K562 (cell line): Measurements from ENCODE around the gene SYT1. TPM values are rescaled to one million over a fixed set of nuclear protein-coding genes. Genes with fewer than 3 reads are reported as not detected.

ENCODE experiments used
- SIN3B ChIP-seq: fragments of 450-650 bp; IDR thresholded peaks from 2 replicates; pipeline ENCODE4 v1.6.1; 2017; ENCODE audit warnings: low read depth, mild to moderate bottlenecking, moderate library complexity
- polyA plus RNA-seq, 8 experiments: library from polyadenylated mRNA; depleted of rRNA in 4 of 8; stranded (reverse) in 5 of 8; unstranded in 3 of 8; fragments of >200 nt; fragmentation: Nextera tagmentation in 2 of 8; fragmentation: Illumina TruSeq in 1 of 8; extraction: Ambion mirVana in 2 of 8; extraction: Trizol in 1 of 8; gene quantifications; 2 replicates each; pipeline versions ENCODE4 v1.2.1 to v1.2.3, GENCODE V29; 2011 to 2014; ENCODE audit warnings: inconsistent platforms in 1 of 8, missing spikeins in 1 of 8
- total RNA-seq, 7 experiments: library from RNA; depleted of rRNA in 6 of 7; stranded (reverse); fragments of >200 nt in 6 of 7; fragmentation: Illumina TruSeq in 2 of 7; extraction: Trizol in 2 of 7; gene quantifications; 2 replicates each; pipeline versions ENCODE4 v1.2.1 to v1.2.3, GENCODE V29; 2011 to 2021; ENCODE audit warnings: low replicate concordance in 1 of 7
- TF ChIP-seq, protein P1 (sequence below), 2 experiments: fragments of 450-650 bp in 1 of 2; sonication (generic) in 1 of 2; formaldehyde crosslinking in 1 of 2; IDR thresholded peaks; 2 replicates each; pipeline versions ENCODE4 v1.7.1 to v1.9.0; 2016 to 2022; ENCODE audit warnings: inconsistent platforms in 1 of 2, mild to moderate bottlenecking in 1 of 2, missing genetic modification reagents in 1 of 2
- TF ChIP-seq, protein P2 (sequence below): sonication (generic); formaldehyde crosslinking; IDR thresholded peaks from 2 replicates; pipeline ENCODE4 v1.8.1; 2022; ENCODE audit warnings: missing genetic modification reagents
- TF ChIP-seq, protein P3 (sequence below): fragments of 450-650 bp; conservative IDR thresholded peaks from 2 replicates; pipeline ENCODE4 v1.6.1; 2016; ENCODE audit warnings: missing genetic modification characterization, low read depth, mild to moderate bottlenecking, missing compliant biosample characterization, moderate library complexity

Gene SYT1
- total and polyA plus RNA-seq, 9 of the 15 experiments (the other 6 are each of a cell fraction or from before 2014, with no cell fraction given) = 0.03 to 0.13 (median 0.07) TPM; not detected in 4

DNA sequence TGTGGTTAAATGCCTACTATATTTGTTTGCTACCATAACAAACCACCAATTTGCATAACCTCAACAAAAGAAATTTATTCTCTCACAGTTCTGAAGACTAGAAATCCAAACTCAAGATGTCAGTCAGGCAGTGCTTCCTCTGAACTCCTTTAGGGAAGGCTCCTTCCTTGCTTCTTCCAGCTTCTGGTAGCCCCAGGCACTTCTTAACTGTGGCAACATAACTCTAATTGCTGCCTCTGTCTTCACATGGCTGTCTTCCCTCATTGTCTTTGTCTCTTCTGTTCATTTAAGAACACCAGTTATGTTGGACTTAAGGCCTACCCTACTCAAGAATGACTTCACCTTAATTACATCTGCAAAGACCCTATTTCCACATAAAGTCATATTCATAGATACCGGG lies 206.9 kb downstream of the SYT1 start (continued):
- TF ChIP-seq, protein P1, sequence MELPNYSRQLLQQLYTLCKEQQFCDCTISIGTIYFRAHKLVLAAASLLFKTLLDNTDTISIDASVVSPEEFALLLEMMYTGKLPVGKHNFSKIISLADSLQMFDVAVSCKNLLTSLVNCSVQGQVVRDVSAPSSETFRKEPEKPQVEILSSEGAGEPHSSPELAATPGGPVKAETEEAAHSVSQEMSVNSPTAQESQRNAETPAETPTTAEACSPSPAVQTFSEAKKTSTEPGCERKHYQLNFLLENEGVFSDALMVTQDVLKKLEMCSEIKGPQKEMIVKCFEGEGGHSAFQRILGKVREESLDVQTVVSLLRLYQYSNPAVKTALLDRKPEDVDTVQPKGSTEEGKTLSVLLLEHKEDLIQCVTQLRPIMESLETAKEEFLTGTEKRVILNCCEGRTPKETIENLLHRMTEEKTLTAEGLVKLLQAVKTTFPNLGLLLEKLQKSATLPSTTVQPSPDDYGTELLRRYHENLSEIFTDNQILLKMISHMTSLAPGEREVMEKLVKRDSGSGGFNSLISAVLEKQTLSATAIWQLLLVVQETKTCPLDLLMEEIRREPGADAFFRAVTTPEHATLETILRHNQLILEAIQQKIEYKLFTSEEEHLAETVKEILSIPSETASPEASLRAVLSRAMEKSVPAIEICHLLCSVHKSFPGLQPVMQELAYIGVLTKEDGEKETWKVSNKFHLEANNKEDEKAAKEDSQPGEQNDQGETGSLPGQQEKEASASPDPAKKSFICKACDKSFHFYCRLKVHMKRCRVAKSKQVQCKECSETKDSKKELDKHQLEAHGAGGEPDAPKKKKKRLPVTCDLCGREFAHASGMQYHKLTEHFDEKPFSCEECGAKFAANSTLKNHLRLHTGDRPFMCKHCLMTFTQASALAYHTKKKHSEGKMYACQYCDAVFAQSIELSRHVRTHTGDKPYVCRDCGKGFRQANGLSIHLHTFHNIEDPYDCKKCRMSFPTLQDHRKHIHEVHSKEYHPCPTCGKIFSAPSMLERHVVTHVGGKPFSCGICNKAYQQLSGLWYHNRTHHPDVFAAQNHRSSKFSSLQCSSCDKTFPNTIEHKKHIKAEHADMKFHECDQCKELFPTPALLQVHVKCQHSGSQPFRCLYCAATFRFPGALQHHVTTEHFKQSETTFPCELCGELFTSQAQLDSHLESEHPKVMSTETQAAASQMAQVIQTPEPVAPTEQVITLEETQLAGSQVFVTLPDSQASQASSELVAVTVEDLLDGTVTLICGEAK (IDR thresholded peaks at IDR 0.05) = no peak
- TF ChIP-seq, protein P1 (CRISPR knock-in tag; IDR thresholded peaks at IDR 0.05) = no peak
- TF ChIP-seq, protein P2, sequence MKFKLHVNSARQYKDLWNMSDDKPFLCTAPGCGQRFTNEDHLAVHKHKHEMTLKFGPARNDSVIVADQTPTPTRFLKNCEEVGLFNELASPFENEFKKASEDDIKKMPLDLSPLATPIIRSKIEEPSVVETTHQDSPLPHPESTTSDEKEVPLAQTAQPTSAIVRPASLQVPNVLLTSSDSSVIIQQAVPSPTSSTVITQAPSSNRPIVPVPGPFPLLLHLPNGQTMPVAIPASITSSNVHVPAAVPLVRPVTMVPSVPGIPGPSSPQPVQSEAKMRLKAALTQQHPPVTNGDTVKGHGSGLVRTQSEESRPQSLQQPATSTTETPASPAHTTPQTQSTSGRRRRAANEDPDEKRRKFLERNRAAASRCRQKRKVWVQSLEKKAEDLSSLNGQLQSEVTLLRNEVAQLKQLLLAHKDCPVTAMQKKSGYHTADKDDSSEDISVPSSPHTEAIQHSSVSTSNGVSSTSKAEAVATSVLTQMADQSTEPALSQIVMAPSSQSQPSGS (CRISPR knock-in tag) = no peak
- no peak for TF ChIP-seq SIN3B
- TF ChIP-seq, protein P3, sequence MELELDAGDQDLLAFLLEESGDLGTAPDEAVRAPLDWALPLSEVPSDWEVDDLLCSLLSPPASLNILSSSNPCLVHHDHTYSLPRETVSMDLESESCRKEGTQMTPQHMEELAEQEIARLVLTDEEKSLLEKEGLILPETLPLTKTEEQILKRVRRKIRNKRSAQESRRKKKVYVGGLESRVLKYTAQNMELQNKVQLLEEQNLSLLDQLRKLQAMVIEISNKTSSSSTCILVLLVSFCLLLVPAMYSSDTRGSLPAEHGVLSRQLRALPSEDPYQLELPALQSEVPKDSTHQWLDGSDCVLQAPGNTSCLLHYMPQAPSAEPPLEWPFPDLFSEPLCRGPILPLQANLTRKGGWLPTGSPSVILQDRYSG (tag) = no peak
